ENCODE measurements around the gene PAQR7.

DNA sequence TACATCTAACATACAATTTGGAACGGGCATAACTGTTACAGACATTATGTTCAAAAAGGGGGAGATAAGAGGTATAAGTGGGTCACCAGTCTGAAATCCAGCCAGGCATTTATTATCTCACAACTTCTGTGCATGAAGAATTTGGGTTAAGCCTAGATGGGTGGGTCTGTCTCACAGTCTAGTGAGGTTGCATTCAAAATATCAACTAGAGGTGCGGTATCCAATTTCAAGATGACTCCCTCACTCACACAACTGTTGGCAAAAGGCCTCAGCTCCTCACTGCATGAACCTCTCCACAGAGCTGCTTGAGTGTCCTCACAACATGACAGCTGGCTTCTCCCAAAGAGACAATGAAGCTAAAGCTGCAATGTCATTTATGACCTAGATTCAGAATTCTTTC lies 21.0 kb downstream of the PAQR7 start:
- TF ChIP-seq, protein P1, sequence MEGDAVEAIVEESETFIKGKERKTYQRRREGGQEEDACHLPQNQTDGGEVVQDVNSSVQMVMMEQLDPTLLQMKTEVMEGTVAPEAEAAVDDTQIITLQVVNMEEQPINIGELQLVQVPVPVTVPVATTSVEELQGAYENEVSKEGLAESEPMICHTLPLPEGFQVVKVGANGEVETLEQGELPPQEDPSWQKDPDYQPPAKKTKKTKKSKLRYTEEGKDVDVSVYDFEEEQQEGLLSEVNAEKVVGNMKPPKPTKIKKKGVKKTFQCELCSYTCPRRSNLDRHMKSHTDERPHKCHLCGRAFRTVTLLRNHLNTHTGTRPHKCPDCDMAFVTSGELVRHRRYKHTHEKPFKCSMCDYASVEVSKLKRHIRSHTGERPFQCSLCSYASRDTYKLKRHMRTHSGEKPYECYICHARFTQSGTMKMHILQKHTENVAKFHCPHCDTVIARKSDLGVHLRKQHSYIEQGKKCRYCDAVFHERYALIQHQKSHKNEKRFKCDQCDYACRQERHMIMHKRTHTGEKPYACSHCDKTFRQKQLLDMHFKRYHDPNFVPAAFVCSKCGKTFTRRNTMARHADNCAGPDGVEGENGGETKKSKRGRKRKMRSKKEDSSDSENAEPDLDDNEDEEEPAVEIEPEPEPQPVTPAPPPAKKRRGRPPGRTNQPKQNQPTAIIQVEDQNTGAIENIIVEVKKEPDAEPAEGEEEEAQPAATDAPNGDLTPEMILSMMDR (IDR thresholded peaks at IDR 0.05), result no peak
- TF ChIP-seq POLR2A (IDR thresholded peaks at IDR 0.05), result no peak

Measured in thyroid gland (tissue), 4 donors.